ENCODE data around the gene RNF175. TPM values are rescaled to one million over a fixed set of nuclear protein-coding genes. Genes with fewer than 3 reads are reported as not detected.
A peak's percentile ranks its signal among the peaks of the same experiment; 100 is the strongest.

Gene RNF175
- total RNA-seq, 1 experiment from 2014 or later: not detected

DNA sequence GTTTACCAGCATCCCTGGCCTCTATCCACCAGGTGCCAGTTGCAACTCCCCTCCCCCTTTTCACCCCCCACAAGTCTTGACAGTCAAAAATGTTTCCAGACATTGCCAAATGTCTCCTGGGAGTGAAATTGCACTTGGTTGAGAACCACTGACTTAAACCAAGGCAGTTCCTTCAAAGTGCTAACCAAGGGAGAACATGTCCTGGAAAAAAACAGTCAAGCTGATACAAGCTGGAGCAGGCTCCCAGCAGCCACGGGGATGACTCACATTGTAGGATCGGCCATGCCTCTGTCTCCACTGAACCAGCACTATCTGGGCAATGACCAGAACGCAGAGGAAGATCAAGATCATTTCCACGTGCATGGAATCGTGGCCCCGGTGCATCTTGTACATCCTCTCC lies 11.4 kb downstream of the RNF175 start:
- DNase-seq (ENCODE audit: low spot score): peak; percentile 71

GRCh38 chr4:153747406-153747955 lies 12.3 kb downstream of the RNF175 start:
- DNase-seq (ENCODE audit: low spot score): no peak

DNA sequence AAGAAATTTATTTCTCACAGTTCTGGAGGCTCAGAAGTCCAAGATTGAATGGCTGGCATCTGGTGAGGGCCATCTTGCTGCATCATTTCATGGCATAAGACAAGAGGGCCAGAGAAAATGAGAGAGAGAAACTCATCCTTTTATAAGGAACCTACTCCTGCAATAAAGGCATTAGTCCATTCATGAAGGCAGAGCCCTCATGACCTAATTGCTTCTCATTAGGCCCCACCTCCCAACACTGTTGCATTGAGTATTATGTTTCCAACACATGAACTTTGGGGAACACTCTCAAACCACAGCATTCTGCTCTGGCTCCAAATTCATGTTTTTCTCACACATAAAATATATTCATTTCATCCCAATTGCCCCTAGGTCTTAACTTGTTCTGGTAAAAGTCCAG lies 14.2 kb downstream of the RNF175 start:
- DNase-seq (ENCODE audit: low spot score): no peak

DNA sequence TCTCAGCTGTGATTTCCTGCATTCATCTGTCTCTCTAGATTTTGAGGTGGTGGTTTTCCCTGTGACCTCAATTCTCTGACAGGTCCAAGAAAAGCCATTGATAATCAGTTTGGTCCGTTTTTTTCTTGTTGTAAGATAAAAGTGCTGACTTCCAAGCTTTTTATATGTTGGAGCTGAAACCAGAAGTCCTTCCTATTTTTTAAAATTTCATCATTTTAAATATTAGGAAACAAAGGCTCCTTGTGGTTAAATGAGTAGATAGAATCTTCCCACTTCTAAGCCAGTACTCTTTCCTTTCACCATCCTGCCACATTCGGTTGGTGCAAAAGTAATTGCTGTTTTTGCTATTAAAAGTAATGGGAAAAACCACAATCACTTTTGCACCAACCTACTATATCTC lies 18.3 kb downstream of the RNF175 start:
- no peak for DNase-seq (ENCODE audit: low spot score)

DNA sequence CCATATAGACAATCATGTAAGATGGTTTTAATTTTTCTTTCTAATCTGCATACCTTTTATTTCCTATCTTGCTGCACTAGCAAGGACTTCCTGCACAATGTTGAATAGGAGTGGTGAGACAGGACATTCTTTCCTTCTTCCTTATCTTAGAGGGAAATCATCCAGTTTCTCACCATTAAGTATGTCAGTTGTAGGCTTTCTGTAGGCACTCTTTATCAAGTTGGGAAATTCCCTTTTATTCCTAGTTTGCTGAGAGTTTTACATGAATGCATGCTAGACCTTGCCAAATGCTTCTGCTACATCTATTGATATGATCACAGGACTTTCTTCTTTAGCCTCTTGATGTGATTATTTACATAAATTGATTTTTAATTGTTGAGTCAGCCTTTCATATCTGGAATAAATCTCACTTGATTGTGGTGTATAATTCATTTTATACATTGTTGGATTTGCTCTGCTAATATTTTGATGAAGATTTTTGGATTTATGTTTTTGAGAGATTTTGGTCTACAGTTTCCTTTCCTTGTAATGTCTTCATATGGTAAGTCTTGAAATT lies 23.8 kb downstream of the RNF175 start:
- peak; percentile 54 for DNase-seq (ENCODE audit: low spot score)

- no peak for DNase-seq (ENCODE audit: low spot score)
Measured at GRCh38 chr4:153733751-153734448, 25.9 kb downstream of the RNF175 start.

- peak; percentile 68 for DNase-seq (ENCODE audit: low spot score)
Measured at GRCh38 chr4:153731239-153731638, 28.6 kb downstream of the RNF175 start.

DNA sequence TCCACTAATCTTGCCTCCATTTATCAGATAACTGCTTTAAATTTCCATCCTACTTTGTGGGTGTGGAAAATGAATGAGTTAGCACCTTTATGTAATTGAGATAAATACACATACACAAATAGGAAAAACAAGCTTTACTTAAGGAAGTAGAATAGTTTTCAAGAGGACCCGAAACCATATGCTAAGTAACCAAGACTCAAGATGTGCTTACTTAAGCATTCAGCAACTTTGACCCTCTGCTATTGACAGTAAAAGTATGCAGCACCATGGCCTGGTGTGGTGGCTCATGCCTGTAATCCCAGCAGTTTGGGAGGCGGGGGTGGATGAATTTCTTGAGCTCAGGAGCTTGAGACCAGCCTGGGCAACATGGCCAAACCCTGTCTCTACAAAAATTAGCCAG lies 29.9 kb downstream of the RNF175 start:
- DNase-seq (ENCODE audit: low spot score): no peak

GRCh38 chr4:153728660-153729059 lies 31.2 kb downstream of the RNF175 start:
- DNase-seq (ENCODE audit: low spot score): no peak

GRCh38 chr4:153728151-153728550 lies 31.7 kb downstream of the RNF175 start:
- DNase-seq (ENCODE audit: low spot score): no peak

DNA sequence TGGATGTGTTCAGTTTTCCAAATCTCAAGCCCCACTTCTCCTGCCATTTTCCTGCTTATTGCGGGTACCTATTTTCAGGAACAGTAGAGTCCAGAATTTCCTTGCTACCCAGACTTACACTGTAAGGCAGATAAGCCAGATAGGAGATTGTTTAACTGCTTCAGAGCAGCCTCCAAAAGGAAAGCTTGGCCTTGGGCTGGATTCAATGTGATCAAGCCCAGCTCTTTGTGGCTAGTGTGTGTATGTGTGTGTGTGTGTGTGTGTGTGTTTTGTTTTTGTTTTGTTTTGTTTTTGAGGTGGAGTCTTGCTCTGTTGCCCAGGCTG lies 34.0 kb downstream of the RNF175 start:
- DNase-seq (ENCODE audit: low spot score): no peak

DNA sequence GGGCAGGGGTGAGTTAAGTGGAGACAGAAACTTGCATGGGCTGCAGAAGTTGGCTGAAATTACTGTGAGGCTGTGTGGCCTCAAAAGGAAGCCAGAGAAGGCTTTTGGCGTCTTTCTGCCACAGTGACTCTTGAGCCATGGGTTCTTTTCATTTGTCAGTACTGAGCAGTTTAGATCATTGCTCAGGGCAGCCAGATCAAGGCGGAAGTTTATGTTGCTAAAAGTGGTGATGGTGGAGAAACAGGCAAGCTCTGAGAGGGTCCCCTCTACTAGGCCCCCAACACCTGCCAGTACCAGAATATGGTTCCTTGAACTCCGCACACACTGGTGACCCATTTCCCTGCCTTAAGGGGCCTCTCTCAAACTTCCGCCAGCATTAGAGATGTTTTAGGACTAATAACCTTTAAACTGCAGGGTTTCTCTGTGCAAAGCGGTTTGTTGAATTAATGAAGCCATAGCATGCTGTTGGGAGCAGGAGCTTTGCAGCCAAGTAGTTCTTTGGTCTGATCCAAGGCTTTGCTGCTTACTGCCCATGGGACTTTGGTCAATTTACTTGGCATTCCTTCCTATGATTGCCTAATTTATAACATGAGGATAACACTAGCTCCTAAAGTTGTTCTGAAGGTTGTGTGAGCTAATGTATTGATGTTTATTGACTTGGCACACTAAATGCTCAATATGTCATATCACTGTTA lies 34.5 kb downstream of the RNF175 start:
- DNase-seq (ENCODE audit: low spot score): no peak

DNA sequence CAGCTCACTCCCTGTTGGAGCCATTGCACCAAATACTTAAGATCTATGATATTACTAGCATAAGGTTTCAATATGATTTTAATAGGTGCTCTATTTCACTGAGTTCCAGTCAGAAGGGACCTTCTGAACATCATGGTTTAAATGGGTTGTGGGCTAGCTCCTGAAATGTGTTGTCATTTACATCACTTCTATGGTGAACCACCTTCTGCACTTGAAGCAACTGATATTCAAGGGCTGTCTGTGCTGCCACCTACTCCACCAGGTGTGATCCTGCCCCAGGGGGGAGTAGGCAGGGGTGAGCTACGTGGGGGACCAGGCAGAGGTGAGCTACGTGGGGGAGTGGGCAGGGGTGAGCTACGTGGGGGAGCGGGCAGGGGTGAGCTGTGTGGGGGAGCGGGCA lies 35.2 kb downstream of the RNF175 start:
- DNase-seq (ENCODE audit: low spot score): no peak

DNA sequence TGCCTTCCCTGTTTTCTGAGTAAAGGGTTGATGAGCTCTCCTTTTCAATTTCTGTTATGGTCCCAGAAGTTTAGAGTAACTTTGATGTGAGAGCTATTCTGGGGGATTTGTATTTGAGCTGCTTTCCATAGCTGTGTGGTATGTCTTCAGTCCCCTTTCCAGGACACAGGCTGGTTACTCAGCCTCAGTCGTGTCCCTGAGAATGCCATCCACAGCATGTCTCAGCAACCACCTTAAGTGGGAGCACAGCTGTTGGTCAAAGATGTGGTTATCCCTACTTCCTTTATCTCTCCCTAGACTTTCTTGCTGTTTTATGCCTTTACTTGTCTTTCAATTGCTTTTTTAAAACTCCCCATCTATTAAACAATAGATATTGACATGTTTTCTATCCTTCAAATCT lies 37.8 kb downstream of the RNF175 start:
- DNase-seq (ENCODE audit: low spot score): no peak

- DNase-seq (ENCODE audit: low spot score): peak; percentile 46
Measured at GRCh38 chr4:153713866-153714646, 45.8 kb downstream of the RNF175 start.

DNA sequence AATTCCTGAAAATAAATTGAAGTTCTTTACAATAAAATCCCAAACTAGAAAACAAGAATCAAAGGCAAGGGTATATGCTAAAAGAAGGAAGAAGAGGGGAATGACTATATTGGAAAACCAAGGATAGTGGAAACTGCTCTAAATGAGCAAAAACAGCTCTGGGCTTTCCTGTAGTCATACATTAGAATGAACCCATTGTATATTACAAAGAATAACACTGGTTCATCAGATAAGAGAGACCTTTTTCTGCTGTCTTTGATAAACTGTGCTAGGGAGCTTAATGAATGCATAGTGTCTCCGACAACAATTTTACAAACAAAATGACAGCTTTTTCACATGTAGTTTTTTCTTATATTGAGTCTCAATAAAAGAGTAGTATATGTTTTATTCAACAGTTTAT lies 49.1 kb downstream of the RNF175 start:
- DNase-seq (ENCODE audit: low spot score): no peak

GRCh38 chr4:153706519-153706918 lies 53.3 kb downstream of the RNF175 start:
- DNase-seq (ENCODE audit: low spot score): no peak

GRCh38 chr4:153705743-153706468 lies 53.9 kb downstream of the RNF175 start:
- no peak for DNase-seq (ENCODE audit: low spot score)

DNA sequence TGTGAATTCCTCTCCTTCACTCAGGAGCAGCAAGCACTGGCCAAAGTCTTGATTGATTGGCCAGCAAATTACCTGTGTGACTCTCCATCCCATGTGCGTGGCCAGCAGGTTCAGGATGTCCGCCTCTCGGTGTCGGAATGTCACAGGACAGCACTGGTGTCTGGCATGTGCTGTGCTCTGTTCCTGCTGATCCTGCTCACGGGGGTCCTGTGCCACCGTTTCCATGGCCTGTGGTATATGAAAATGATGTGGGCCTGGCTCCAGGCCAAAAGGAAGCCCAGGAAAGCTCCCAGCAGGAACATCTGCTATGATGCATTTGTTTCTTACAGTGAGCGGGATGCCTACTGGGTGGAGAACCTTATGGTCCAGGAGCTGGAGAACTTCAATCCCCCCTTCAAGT lies 55.3 kb downstream of the RNF175 start:
- DNase-seq (ENCODE audit: low spot score): no peak

GRCh38 chr4:153684971-153685371 lies 74.9 kb downstream of the RNF175 start:
- DNase-seq (ENCODE audit: low spot score): no peak

DNA sequence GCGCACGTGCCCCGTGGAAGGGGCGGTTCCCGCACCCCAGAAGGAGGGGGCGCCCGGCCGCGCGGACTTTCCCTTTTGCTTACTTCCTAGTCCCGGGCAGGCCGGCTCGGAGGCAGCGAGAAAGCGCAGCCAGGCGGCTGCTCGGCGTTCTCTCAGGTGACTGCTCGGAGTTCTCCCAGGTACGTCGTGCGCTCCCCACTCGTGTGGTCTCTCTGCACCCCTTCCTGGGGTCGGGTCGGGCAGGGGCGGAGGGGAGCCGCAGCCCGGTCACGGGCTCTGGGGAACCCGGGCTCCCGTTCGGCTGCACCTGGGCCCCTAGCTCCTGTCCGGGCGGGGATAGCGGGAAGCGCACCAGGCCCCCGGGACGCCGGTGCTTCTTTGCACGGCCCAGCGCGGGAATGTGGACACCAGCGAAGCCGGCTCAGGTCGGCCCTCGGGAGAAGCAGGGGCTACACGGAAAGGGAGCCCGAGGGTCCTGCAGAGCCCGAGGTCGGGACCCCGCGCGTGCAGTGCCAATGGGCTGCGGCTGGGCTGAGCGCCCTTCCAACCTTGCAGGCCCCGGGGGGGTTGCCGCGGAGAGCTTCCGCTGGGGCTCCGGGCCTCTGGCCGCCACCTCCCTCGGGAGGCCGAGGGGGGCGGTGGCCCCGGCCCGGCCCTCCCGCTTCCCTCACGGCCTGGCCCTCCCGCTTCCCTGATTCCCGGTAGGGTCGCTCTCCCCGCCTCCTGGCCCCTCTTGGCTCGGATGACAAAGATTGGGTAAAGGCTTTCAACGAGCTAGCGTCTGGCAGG lies 75.4 kb downstream of the RNF175 start, which contains the start of gene TLR2:
Gene TLR2 (plus strand): TSS at position 99 of the 789 bp plus-strand sequence. CDS start 18,628 bp downstream, outside the sequence.
- DNase-seq (ENCODE audit: low spot score): no peak

Measured in A172 (cell line).